ENCODE data around the gene ITPK1.
"Not testable (repeated sequence)": the region's sequence is repeated elsewhere in the genome, so short reads cannot be mapped to it uniquely, and the experiment has no call there.

Gene ITPK1

DNA sequence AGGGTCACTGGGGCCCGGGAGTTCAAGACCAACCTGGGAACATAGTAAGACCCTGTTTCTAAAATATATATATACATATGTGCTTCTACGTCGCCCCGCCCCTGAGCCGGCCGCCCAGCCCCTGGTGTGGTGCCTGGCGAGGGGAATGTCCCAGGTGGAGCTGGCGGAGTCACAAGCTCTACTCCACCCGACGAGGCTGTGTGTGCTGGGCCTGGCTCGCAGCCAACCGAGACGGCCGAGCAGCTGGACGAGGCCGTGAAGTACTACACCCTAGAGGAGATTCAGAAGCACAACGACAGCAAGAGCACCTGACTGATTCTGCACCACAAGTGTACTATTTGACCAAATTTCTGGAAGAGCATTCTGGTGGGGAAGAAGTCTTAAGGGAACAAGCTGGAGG is 22.1 kb upstream of the ITPK1 start:
- Histone ChIP-seq H3K9ac (ENCODE audit: low read depth, low read length) (no peak overlapping the region), H3K9me3 (ENCODE audit: control insufficient read depth, insufficient read depth, low read length) (no peaks in the 10 kb centered on the region), H3K36me3 (ENCODE audit: insufficient read depth, low read length) (no peaks in the 10 kb centered on the region), H3K4me1 (ENCODE audit: insufficient read depth, low read length) (no peaks in the 10 kb centered on the region)

DNA sequence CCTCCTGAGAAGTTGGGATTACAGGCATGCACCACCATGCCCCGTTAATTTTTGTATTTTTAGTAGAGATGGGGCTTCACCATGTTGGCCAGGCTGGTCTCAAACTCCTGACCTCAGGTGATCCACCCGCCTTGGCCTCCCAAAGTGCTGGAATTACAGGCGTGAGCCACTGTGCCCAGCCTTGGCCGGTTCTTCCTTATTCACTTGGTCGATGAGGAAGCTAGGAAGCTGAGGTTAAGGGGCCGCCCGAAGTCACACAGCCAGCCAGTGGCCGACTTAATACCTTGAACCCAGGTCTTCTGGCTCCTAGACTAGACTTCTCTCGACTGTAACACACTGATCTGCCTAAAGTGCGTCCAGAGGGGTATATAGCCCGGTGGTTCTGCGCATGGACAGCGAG is 20.8 kb upstream of the ITPK1 start:
- H3K9ac ChIP-seq (ENCODE audit: low read depth, low read length); H3K4me1 ChIP-seq (ENCODE audit: insufficient read depth, low read length); H3K9me3 ChIP-seq (ENCODE audit: control insufficient read depth, insufficient read depth, low read length); H3K36me3 ChIP-seq (ENCODE audit: insufficient read depth, low read length): not testable (repeated sequence)

DNA sequence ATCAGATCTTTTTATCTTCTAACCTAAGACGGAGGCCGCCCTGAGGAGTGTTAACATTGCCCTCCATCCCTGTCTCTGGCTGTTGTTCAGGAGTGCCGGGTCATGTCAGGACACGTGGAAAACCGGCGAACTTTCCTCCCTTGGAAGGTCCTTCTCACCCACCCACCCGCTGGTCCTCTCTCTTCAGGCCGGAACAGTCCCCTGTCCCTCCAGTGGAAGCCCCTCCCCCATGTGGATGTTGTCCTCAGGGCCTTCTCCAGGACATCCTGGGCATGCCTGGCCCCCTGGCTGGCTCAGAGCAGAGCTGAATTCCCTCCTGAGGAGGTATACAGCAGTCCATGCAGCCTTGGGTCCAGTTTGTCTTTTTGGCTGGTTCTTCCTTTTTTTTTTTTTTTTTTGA is 20.3 kb upstream of the ITPK1 start:
- Histone ChIP-seq H3K9me3 (ENCODE audit: control insufficient read depth, insufficient read depth, low read length) (no peaks in the 10 kb centered on the region), H3K36me3 (ENCODE audit: insufficient read depth, low read length) (no peaks in the 10 kb centered on the region), H3K4me1 (ENCODE audit: insufficient read depth, low read length) (no peaks in the 10 kb centered on the region), H3K9ac (ENCODE audit: low read depth, low read length) (no peak overlapping the region)

DNA sequence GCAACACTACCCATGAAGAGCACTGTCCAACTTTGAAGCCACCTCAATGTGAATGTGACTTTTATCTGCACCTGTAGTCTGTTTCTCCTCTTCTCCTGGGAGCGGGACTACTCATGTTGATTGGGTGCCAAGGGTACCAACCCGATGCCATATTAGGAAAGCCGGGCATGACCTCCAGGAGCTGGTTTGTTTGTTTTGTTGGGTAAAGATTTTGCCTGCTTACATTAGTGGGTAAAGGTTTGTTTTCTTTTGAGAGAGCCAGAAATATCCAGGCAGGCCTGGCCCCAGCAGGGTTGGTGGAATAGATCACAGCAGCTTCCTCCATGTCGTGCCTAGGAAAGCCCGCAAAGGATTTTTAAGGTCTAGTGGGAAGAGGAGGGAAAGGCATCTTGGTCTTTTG is 19.7 kb upstream of the ITPK1 start:
- H3K9me3 ChIP-seq (ENCODE audit: control insufficient read depth, insufficient read depth, low read length), result no peaks in the 10 kb centered on the region
- no peak overlapping the region for H3K9ac ChIP-seq (ENCODE audit: low read depth, low read length)
- no peaks in the 10 kb centered on the region for H3K36me3 ChIP-seq (ENCODE audit: insufficient read depth, low read length)
- H3K4me1 ChIP-seq (ENCODE audit: insufficient read depth, low read length), result no peaks in the 10 kb centered on the region

DNA sequence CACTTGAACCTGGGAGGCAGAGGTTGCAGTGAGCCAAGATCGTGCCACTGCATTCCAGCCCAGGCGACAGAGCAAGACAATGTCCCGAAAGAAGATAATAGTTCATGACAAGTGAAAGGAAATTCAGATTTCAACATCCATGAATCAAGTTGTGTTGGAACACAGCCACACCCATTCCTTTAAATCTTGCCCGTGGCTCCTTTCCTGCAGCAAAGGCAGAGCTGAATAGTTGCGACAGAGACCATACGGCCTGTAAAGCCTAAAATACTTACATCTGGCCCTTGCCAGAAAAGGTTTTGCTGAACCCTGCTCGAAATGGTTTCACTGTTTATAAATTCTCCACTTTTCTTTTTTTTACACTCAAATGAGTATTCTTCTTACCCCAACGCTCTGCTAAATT is 17.7 kb upstream of the ITPK1 start:
- Histone ChIP-seq H3K36me3 (ENCODE audit: insufficient read depth, low read length) (no peaks in the 10 kb centered on the region), H3K9ac (ENCODE audit: low read depth, low read length) (no peak overlapping the region), H3K9me3 (ENCODE audit: control insufficient read depth, insufficient read depth, low read length) (no peaks in the 10 kb centered on the region), H3K4me1 (ENCODE audit: insufficient read depth, low read length) (no peaks in the 10 kb centered on the region)

DNA sequence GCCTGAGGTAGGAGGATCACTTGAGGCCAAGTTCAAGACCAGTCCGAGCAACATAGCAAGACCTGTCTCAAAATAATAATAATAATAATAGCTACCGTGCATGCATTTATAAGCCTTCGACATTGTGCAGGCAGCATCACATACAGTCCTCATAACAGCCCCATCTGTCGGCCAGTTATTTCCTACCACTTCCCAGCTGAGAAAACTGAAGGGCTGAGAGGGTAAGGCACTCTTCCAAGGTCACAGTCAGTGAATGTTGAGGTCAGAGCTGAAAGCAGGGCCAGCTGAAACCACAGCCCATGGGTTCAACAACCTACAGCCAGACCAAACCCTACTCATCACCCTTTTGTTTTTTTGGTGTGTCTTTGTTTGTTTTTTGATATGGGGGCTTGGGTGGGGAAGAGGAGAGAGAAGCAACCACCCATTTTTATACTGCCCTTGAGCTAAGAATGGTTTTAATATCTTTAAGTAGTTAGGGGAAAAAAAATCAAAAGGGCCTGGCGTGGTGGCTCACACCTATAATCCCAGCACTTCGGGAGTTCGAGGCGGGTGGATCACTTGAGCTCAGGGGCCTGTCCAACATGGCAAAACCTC is 16.8 kb upstream of the ITPK1 start:
- no peak overlapping the region for H3K9ac ChIP-seq (ENCODE audit: low read depth, low read length)
- H3K4me1 ChIP-seq (ENCODE audit: insufficient read depth, low read length), result no peaks in the 10 kb centered on the region
- H3K9me3 ChIP-seq (ENCODE audit: control insufficient read depth, insufficient read depth, low read length), result no peaks in the 10 kb centered on the region
- H3K36me3 ChIP-seq (ENCODE audit: insufficient read depth, low read length), result no peaks in the 10 kb centered on the region

DNA sequence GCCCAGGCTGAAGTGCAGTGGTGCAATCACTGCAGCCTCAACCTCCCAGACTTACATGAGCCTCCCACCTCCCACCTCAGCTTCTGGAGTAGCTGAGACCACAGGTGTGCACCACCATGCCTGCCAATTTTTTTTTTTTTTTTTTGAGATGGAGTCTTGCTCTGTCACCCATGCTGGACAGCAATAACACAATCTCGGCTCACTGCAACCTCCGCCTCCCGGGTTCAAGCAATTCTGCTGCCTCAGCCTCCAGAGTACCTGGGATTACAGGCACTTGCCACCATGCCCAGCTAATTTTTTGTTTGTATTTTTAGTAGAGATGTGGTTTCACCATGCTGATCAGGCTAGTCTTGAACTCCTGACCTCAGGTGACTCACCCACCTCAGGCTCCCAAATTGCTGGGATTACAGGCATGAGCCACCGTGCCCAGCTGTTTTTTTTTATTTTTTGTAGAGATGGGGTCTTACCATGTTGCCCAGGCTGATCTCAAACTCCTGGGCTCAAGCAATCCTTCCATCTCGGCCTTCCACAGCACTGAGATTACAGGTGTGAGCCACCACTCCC is 15.6 kb upstream of the ITPK1 start:
- not testable (repeated sequence) for H3K36me3 ChIP-seq (ENCODE audit: insufficient read depth, low read length); H3K9ac ChIP-seq (ENCODE audit: low read depth, low read length); H3K9me3 ChIP-seq (ENCODE audit: control insufficient read depth, insufficient read depth, low read length); H3K4me1 ChIP-seq (ENCODE audit: insufficient read depth, low read length)

DNA sequence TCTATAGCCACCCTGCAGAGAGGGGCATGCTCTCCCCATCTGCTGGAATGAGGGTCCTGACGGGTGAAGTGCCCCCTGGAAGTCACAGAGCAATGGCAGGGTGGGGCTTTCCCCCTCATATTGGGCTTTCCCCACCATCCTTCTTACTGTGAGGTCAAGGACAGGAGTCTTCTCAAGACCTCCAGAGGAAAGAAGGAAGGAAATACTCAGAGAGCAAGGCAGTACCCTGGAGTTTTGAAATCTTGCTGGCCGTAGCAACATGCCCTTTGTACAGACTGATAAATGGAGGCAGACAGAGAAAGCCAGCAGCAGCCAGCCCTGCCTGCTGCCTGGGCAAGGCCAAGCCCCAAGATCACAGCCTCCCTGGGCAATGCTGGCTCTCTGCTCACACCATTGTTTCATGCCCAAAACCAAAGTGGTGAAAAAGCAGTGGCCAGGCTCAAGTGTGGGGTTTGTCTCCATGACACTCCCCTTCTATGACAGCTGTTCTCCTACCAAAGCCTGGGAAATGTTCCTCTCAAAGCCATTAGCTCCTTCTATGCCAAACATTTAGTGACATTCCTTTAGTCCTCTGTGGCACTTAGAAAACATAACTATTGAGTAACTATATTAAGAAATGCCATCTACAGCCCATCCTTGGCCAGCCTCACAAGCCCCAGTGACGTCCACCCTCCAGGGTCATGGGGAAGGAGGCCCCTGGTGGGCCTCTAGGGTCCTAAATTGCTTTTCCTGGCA is 13.2 kb upstream of the ITPK1 start:
- no peaks in the 10 kb centered on the region for H3K36me3 ChIP-seq (ENCODE audit: insufficient read depth, low read length)
- H3K4me1 ChIP-seq (ENCODE audit: insufficient read depth, low read length), result no peaks in the 10 kb centered on the region
- no peak overlapping the region for H3K9ac ChIP-seq (ENCODE audit: low read depth, low read length)
- H3K9me3 ChIP-seq (ENCODE audit: control insufficient read depth, insufficient read depth, low read length), result no peaks in the 10 kb centered on the region

DNA sequence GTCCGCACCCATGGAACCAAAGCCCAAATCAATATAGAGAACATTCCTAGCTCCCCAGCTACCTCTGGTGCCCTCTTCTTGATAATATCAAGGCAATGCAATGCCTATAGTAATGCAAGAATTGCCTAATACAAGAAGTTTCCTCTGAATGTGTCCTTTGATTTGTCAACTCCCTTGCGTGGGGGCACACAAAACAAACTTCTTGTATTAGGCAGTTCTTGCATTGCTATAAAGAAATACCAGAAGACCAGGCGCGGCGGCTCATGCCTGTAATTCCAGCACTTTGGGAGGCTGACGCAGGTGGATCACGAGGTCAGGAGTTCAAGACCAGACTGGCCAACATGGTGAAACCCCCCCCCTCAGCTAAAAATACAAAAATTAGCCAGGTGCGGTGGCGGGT is 10.4 kb upstream of the ITPK1 start:
- Histone ChIP-seq H3K4me1 (ENCODE audit: insufficient read depth, low read length) (no peaks in the 10 kb centered on the region), H3K9me3 (ENCODE audit: control insufficient read depth, insufficient read depth, low read length) (no peaks in the 10 kb centered on the region), H3K9ac (ENCODE audit: low read depth, low read length) (no peak overlapping the region), H3K36me3 (ENCODE audit: insufficient read depth, low read length) (no peaks in the 10 kb centered on the region)

DNA sequence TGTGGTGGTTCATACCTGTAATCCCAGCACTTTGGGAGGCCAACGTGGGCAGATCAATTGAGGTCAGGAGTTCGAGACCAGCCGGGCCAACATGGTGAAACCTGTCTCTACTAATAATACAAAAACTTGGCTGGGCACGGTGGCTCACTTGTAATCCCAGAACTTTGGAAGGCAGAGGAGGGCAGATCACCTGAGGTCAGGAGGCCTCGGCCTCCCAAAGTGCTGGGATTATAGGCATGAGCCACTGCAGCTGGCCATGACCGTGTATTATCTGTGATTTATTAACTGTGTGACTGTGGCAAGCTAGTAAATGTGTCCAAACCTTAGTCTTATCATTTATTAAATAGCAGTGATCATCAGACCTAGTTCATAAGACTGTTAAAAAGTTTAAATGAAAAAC is 7.1 kb upstream of the ITPK1 start:
- Histone ChIP-seq H3K4me1 (ENCODE audit: insufficient read depth, low read length) (no peaks in the 10 kb centered on the region), H3K9me3 (ENCODE audit: control insufficient read depth, insufficient read depth, low read length) (no peaks in the 10 kb centered on the region), H3K9ac (ENCODE audit: low read depth, low read length) (no peak overlapping the region), H3K36me3 (ENCODE audit: insufficient read depth, low read length) (no peaks in the 10 kb centered on the region)

DNA sequence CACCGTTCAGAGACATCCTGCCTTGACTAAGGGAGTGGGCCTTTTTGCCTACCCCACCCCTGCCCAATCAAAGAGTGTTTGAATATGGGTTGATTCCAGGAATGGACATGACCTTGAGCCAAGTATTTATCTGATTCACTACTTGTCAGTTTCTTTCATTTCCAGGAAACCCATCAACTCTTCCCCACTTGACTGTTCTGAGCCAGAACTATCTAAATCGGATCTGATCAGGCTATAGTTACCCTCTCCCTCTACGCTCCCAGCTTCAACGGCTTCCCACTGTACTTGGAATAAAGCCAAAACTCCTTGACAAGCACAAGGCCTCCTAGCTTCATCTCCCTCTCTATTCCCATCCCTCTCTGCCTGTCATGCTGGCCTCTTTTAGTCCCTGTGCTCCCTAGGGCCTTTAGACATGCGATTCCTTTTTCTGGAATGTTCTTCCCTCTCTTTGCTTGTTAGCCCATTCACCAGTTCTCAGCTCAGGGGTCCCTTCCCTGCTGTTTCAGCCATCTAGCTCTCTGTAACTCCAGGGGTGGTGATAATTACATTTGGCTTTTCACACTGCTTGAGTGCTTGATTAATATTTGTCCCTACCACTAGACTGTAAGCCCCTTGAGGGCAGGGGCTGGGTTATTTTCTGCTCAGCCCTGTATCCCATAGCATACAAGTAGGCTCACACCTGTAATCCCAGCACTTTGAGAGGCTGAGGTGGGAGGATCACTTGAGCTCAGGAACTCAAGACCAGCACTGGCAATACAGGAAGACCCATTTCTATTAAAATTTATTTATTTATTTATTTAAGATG is 5.5 kb upstream of the ITPK1 start:
- no peaks in the 10 kb centered on the region for H3K9me3 ChIP-seq (ENCODE audit: control insufficient read depth, insufficient read depth, low read length)
- H3K36me3 ChIP-seq (ENCODE audit: insufficient read depth, low read length), result no peaks in the 10 kb centered on the region
- H3K9ac ChIP-seq (ENCODE audit: low read depth, low read length), result no peak overlapping the region
- H3K4me1 ChIP-seq (ENCODE audit: insufficient read depth, low read length), result no peaks in the 10 kb centered on the region; the same call in 1 of the 2 replicates

DNA sequence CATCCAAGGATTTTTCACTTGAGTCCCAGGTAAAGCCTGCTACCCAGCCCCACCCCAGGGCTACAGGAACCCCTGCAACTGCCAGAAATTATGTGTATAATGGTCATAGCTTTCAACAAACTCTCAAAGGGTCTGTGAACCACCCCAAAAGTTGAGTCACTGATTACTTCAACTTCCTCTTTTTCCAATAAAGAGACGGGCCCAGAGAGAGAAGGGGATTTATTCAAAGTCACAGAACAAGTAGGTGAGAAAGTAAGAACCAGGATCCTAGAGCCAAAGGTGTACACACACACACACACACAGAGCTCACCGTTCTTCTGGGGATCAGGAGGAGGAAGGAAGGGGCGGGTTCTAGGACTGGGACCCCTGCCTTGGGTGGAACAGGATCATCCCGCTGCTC is 4.8 kb upstream of the ITPK1 start:
- H3K9ac ChIP-seq (ENCODE audit: low read depth, low read length), result no peak overlapping the region
- no peaks in the 10 kb centered on the region for H3K9me3 ChIP-seq (ENCODE audit: control insufficient read depth, insufficient read depth, low read length)
- no peaks in the 10 kb centered on the region for H3K36me3 ChIP-seq (ENCODE audit: insufficient read depth, low read length)
- no peaks in the 10 kb centered on the region; the same call in 1 of the 2 replicates for H3K4me1 ChIP-seq (ENCODE audit: insufficient read depth, low read length)

DNA sequence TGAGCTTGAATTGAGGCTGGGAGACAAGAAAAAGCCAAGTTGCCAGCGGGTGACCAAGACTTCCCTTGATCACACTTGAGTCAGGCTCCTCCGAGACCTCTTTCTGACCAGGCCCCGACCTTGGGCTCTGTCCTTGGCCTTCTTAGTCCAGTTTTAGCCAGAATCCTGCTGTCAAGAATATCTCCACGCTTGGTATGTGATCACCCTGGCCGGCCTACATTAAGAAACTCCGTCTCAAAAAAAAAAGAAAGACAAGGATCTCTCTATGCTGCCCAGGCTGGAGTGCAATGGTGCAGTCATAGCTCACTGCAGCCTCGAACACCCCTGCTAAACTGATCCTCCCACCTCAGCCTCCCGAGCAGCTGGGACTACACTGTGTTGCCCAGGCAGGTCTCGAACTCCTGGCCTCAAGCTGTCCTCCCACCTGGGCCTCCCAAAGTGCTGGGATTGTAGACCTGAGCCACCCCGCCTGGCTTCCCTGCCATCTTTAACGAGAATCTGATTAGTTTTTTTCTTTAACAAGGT is 1.0 kb upstream of the ITPK1 start:
- Histone ChIP-seq H3K4me1 (ENCODE audit: insufficient read depth, low read length) (peaks cover 3% of the 10 kb centered on the region; the same call in 1 of the 2 replicates), H3K9ac (ENCODE audit: low read depth, low read length) (peak overlapping the region; percentile 75), H3K36me3 (ENCODE audit: insufficient read depth, low read length) (no peaks in the 10 kb centered on the region), H3K9me3 (ENCODE audit: control insufficient read depth, insufficient read depth, low read length) (no peaks in the 10 kb centered on the region)

DNA sequence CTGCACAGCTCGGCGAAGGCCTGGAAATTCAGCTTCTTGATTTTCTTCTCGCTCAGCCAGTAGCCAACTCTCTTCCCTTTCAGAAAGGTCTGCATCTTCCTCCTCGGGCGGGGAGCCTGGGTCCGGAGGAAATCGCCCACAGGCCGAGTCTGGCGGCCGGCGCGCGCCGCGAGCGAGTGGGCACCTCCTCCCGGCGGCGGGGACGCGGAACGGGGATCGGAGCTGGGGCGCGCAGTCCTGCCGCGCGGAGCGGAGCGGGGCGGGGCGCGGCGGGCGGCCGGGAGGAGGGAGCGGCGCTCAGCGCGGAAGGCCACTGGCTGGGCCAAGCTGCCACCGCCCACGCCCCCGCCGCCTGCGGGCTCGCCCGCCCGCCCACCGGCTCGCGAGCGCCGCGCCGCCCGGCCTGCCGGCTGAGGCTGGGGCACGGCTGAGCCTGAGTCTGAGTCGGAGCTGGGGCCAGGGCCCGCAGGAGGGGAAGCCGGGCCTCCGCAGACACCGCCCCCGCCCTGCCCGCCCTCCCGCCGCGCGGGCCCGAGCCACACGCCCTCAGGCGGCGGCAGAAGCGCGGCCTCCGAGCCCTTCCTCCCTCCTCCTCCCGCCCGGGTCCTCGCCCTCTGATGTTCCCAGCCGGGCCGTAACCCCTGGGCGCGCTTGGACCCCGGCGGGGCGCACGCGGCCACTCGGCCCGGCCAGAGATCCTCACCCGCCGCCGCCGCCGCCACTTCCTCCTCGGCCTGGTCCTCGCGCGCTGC is 480 bp downstream of the ITPK1 start:
- Histone ChIP-seq H3K9me3 (ENCODE audit: control insufficient read depth, insufficient read depth, low read length) (no peaks in the 10 kb centered on the region), H3K36me3 (ENCODE audit: insufficient read depth, low read length) (no peaks in the 10 kb centered on the region), H3K9ac (ENCODE audit: low read depth, low read length) (peak overlapping the region; percentile 87), H3K4me1 (ENCODE audit: insufficient read depth, low read length) (peaks cover 3% of the 10 kb centered on the region; the same call in 1 of the 2 replicates)

Measured in ES-I3 (cell line).